Transverse colon (tissue), 4 donors: ENCODE measurements around the gene MOCS1.

Experiments used
- EP300 ChIP-seq: sonication (generic); formaldehyde crosslinking; IDR thresholded peaks from one replicate; pipeline ENCODE4 v1.6.1; 2017; ENCODE audit warnings: antibody characterized with exemption, low read depth
- POLR2A ChIP-seq: fragments of 450-650 bp; IDR thresholded peaks from one replicate; pipeline ENCODE4 v1.6.1; 2016; ENCODE audit warnings: antibody characterized with exemption, mild to moderate bottlenecking, moderate library complexity
- POLR2AphosphoS5 ChIP-seq, 3 donors: sonication (generic); formaldehyde crosslinking; IDR thresholded peaks; one replicate each; pipeline ENCODE4 v1.6.1; 2016; ENCODE audit warnings: antibody characterized with exemption in 3 of 3
- TF ChIP-seq, protein P1 (sequence below), 5 experiments: fragments of 200-600 bp in 3 of 5; fragments of 450-650 bp in 2 of 5; sonication (generic) in 3 of 5; IDR thresholded peaks; 1 replicate in 2 of 5; 2 replicates in 3 of 5; pipeline ENCODE4 v1.5.1; 2016 to 2017; ENCODE audit warnings: antibody characterized with exemption in 5 of 5, inconsistent platforms in 3 of 5, mild to moderate bottlenecking in 2 of 5, moderate library complexity in 1 of 5

DNA sequence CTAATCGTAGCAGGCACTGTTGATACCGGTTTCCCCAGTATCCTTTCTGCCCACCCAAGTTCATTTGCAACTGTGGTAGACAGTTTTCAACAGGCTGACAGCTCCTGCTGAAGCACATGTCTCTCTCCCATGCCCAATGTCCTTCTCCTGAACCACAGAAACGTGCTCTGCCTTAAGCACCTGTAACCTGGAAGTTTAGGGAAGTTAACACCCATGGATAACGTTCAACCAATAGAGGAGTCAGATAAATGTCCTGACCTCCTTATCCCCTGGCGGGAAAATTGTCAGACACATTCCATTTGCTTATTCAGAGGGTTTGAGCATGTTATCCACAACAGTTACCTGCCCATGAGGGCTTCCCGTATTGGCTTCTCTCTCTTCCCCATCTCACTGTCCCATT lies 29.8 kb upstream of the MOCS1 start:
- TF ChIP-seq POLR2A = no peak
- no peak for TF ChIP-seq EP300
- TF ChIP-seq, protein P1, sequence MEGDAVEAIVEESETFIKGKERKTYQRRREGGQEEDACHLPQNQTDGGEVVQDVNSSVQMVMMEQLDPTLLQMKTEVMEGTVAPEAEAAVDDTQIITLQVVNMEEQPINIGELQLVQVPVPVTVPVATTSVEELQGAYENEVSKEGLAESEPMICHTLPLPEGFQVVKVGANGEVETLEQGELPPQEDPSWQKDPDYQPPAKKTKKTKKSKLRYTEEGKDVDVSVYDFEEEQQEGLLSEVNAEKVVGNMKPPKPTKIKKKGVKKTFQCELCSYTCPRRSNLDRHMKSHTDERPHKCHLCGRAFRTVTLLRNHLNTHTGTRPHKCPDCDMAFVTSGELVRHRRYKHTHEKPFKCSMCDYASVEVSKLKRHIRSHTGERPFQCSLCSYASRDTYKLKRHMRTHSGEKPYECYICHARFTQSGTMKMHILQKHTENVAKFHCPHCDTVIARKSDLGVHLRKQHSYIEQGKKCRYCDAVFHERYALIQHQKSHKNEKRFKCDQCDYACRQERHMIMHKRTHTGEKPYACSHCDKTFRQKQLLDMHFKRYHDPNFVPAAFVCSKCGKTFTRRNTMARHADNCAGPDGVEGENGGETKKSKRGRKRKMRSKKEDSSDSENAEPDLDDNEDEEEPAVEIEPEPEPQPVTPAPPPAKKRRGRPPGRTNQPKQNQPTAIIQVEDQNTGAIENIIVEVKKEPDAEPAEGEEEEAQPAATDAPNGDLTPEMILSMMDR (IDR thresholded peaks at IDR 0.05) = no peak
- TF ChIP-seq POLR2AphosphoS5 (IDR thresholded peaks at IDR 0.05) = no peak
